Loucy (cell line): ENCODE data around the gene TMEM247.

Experiments
- EZH2phosphoT487 ChIP-seq: fragments of 200-600 bp; IDR thresholded peaks from 2 replicates; pipeline ENCODE4 v1.6.1; 2018; ENCODE audit warnings: antibody characterized with exemption, mild to moderate bottlenecking, moderate library complexity, borderline replicate concordance
- TF ChIP-seq, protein P1 (sequence below): fragments of 200-600 bp; sonication (generic); conservative IDR thresholded peaks from 2 replicates; pipeline ENCODE4 v1.5.1; 2014; ENCODE audit warnings: mild to moderate bottlenecking, antibody characterized with exemption, low read length

DNA sequence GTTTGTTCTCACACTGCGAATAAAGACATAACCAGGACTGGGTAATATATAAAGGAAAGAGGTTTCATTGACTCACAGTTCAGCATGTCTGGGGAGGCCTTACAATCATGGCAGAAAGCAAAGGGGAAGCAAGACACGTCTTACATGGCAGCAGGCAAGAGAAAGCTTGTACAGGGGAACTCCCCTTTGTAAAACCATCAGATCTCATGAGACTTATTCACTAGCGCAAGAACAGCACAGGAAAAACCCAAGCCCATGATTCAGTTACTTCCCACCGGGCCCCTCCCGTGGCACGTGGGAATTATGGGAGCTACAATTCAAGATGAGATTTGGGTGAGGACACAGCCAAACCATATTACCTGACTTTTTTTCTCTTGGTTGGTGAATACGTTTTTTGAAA lies 51.3 kb downstream of the TMEM247 start:
- TF ChIP-seq, protein P1, sequence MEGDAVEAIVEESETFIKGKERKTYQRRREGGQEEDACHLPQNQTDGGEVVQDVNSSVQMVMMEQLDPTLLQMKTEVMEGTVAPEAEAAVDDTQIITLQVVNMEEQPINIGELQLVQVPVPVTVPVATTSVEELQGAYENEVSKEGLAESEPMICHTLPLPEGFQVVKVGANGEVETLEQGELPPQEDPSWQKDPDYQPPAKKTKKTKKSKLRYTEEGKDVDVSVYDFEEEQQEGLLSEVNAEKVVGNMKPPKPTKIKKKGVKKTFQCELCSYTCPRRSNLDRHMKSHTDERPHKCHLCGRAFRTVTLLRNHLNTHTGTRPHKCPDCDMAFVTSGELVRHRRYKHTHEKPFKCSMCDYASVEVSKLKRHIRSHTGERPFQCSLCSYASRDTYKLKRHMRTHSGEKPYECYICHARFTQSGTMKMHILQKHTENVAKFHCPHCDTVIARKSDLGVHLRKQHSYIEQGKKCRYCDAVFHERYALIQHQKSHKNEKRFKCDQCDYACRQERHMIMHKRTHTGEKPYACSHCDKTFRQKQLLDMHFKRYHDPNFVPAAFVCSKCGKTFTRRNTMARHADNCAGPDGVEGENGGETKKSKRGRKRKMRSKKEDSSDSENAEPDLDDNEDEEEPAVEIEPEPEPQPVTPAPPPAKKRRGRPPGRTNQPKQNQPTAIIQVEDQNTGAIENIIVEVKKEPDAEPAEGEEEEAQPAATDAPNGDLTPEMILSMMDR, result no peak
- TF ChIP-seq EZH2phosphoT487, result no peak
